GM12865 (cell line): ENCODE results near the gene SMC6.

Experiments
- DNase-seq: peaks from one replicate; pipeline ENCODE4 v3.0.0; 2010; ENCODE audit warnings: low read depth
- H3K4me3 ChIP-seq: 2 replicates; pipeline ENCODE4 v1.5.1; 2011; ENCODE audit warnings: mild to moderate bottlenecking, low read depth, low read length, control low read depth
- TF ChIP-seq, protein P1 (sequence below): IDR thresholded peaks from 2 replicates; pipeline ENCODE4 v1.5.1; 2011; ENCODE audit warnings: low read length, control low read depth, low read depth, inconsistent platforms; ENCODE audit not compliant: insufficient read depth; ENCODE audit errors: missing control alignments

Gene SMC6

GRCh38 chr2:17690776-17691175, 62.8 kb downstream of the SMC6 start:
- DNase-seq, result no peak
- TF ChIP-seq, protein P1, sequence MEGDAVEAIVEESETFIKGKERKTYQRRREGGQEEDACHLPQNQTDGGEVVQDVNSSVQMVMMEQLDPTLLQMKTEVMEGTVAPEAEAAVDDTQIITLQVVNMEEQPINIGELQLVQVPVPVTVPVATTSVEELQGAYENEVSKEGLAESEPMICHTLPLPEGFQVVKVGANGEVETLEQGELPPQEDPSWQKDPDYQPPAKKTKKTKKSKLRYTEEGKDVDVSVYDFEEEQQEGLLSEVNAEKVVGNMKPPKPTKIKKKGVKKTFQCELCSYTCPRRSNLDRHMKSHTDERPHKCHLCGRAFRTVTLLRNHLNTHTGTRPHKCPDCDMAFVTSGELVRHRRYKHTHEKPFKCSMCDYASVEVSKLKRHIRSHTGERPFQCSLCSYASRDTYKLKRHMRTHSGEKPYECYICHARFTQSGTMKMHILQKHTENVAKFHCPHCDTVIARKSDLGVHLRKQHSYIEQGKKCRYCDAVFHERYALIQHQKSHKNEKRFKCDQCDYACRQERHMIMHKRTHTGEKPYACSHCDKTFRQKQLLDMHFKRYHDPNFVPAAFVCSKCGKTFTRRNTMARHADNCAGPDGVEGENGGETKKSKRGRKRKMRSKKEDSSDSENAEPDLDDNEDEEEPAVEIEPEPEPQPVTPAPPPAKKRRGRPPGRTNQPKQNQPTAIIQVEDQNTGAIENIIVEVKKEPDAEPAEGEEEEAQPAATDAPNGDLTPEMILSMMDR, result no peak
- no peak overlapping the region for H3K4me3 ChIP-seq

DNA sequence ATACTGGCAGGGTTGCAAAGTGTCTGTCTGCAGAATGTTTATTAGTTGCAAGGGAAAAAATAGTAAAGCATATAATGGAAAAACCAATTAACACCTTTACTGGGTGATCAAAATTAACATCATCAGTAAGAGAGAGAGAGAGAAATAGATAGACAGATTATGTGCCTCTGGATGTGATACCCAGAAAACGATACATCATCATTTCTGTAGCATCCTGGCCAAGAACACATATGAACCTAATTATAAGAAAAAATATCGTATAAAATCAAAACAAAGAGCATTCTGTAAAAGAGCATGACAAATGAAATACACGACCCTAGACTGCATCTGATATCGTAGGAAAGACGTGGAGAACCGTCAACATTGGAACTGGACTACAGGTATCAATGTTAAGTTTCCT, 64.6 kb downstream of the SMC6 start:
- H3K4me3 ChIP-seq, result no peak overlapping the region
- TF ChIP-seq, protein P1, result no peak
- DNase-seq, result no peak

DNA sequence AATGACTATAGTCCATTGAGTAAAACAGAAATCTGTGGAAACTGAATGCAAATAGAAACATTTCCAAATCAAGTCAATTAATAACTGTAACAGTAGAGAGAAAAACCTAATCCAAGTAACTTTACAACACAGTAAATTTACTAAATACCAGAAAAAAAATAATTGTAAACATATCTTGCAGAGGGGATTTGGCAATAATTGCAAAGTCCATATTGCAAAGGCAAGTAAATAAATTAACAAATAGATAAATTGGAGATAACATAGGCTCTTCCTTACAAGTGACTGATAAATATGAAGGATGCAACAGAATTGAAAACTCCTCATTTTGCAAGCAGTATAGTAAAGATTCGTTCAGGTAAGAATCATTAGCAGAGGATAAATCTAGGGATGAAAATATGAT, 65.0 kb downstream of the SMC6 start:
- DNase-seq, result no peak
- TF ChIP-seq, protein P1, result no peak
- H3K4me3 ChIP-seq, result no peak overlapping the region

GRCh38 chr2:17683981-17684380, 69.6 kb downstream of the SMC6 start:
- DNase-seq, result no peak
- TF ChIP-seq, protein P1, result no peak
- no peak overlapping the region for H3K4me3 ChIP-seq

DNA sequence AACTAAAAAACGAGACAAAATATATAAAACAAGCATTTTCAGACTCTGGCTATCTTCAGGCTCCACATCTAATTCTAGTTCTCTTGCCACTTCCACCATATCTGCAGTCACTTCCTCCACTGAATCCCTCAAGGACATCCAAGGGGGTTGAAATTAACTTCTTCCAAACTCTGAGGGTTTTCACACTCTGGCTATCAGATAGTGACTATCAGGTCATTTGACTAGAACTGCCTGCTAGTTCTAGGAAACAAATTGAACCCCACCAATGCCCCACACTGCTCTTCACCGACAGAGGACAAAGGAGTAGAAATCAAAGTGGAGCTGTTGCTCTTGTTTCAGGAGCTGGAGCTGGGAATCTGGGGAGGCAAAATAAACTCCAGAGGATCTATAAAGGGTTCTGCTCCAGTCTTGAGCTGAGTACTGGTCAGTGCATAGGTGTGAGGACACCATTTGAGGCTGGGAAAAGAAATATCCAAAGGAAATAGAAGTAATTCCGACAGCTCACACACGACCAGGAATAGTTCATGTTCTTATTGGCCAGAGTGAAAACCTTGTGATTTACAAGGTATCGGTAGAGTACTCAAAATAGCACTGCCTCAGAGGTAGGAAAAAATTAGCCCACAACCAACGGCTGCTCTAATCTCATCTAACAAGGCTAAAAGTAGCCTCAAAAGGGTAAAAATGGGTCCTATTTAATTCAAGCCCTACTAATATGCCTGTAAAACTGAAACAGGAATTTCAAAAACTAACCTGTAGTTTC, 71.3 kb downstream of the SMC6 start:
- no peak for DNase-seq
- TF ChIP-seq, protein P1, result no peak
- no peak overlapping the region for H3K4me3 ChIP-seq

DNA sequence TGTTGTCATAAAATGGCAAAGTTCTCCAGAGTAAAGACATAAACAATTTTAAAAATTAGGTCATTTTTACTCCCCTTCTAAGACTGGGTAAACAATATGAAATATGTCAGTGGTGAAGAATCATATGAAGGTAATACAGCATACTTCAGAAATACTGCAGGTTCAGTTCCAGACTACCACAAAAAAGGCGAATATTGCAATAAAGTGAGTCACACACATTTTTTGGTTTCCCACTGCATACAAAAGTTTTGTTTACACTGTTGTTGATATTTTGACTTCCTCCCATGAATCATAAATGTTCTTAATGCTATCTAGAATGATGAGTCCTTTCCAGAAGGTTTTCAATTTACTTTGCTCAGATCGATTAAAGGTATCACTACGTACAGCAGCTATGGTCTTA, 73.5 kb downstream of the SMC6 start:
- DNase-seq, result no peak
- TF ChIP-seq, protein P1, result no peak

DNA sequence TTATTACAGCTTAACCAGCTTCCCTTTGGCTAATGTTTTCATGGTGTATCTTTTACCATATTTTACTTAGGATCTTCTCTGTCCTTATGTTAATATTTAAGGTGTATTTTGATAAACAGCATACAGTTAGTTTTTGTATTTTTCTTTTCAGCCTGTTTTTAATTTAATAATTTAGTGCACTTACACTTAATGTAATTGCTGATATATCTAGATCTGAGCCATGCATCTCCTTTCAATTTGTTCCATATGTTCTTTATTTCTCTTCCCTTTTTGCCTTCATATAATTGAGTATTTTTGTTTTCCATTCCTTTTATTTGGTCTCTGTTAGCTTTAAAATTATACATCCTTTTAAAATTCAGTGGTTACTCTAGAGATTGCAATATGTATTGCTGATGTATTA, 78.8 kb downstream of the SMC6 start:
- no peak for DNase-seq
- TF ChIP-seq, protein P1, result no peak
- no peak overlapping the region for H3K4me3 ChIP-seq

More for the DNA sequence above, 73.5 kb downstream of the SMC6 start:
- H3K4me3 ChIP-seq, result no peak overlapping the region
